Hematopoietic multipotent progenitor cell (in vitro differentiated cells): ENCODE data around the gene NPTXR. TPM values are rescaled to one million over a fixed set of nuclear protein-coding genes. Genes with fewer than 3 reads are reported as not detected.
"Not testable (repeated sequence)": the region's sequence is repeated elsewhere in the genome, so short reads cannot be mapped to it uniquely, and the experiment has no call there.

Experiments used
- DNase-seq, 3 donors: peaks; one replicate each; pipeline ENCODE4 v3.0.0-alpha.2; 2011 to 2015; ENCODE audit warnings: low read depth in 2 of 3, low spot score in 2 of 3
- total RNA-seq: library from RNA; depleted of rRNA; stranded (reverse); fragments of >200 nt; gene quantifications from one replicate; pipeline ENCODE4 v1.2.3, GENCODE V29; 2012

NPTXR gene
- total RNA-seq, 1 donor = 0.27 TPM

GRCh38 chr22:38805041-38805593 lies 38.7 kb downstream of the NPTXR start:
- DNase-seq = not testable (repeated sequence)

DNA sequence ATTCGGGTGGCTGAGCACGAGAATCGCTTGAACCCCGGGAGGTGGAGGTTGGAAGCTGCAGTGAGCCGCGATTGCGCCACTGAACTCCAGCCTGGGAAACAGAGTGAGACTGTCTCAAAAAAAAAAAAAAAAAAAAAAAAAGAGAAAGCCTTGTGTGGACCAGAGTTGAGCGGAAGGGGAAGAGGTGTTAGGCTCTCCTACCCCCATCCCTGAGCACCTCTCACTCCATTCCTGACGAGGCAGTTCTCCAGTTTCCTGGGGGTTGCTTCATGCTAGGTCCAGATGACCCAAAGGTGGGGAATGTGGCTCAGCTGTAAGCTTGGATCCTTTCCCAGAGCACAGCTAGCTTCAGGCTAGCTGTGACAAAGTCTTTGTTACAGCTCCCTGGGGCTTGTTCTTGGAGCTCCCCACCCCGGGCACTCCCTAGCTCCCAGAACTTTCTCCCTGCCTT lies 41.1 kb downstream of the NPTXR start:
- DNase-seq = no peak

- DNase-seq = no peak
These were observed 44.4 kb downstream of the NPTXR start for GRCh38 chr22:38799265-38800002.

DNA sequence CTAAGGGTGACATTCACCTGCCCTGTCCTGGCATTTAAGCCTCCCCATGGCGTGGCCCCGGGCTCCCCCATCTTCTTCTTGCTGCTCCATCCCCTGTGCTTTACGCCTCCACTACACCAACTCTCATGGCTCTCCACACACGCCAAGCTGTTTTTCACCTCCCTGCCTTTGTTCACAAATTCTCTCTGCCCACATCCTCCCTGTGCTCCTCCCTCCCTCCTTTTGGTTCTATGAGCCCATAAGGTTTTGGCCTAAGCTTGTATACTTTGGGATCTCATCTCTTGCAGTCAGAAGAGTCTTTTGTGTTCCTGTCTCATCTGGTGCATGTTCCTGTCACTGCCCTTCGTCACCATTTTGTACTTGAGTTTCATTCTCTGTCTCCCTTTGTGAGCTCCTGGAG lies 45.3 kb downstream of the NPTXR start:
- no peak for DNase-seq

DNA sequence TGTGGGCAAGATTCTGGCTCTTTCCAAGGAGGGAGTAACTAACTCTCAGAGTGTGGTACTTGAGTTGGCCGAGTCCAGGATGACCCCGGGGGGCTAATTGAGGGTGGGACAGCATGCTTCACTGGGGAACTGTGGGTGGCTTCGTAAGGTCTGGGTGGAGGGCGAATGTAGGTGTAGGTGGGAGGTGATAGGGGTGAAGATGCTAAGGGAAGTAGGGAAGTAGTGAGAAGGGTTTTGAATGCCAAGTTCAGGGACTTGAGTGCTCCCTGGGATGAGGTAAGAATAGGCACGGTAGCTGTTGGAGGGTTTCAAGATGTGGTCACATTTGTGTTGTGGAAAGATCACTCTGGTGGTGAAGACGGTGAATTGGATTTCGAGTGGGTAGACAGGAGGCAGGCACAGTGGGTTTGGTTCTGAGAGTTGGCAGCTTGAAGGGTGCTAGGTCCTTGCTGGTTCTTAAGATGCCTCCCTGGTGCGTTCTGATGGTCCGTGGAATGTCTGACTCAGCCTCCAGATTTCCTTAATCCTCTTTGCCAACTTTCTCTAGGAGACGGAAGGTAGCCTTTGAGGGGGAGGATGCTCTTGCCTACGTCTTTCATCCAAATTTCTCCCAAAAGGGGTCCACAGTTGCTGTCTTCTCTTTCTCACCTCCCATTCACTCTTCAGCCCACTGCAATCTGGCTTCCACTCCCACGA lies 47.4 kb downstream of the NPTXR start:
- no peak for DNase-seq

- no peak for DNase-seq
These were observed 48.3 kb downstream of the NPTXR start for GRCh38 chr22:38795569-38795968.

DNA sequence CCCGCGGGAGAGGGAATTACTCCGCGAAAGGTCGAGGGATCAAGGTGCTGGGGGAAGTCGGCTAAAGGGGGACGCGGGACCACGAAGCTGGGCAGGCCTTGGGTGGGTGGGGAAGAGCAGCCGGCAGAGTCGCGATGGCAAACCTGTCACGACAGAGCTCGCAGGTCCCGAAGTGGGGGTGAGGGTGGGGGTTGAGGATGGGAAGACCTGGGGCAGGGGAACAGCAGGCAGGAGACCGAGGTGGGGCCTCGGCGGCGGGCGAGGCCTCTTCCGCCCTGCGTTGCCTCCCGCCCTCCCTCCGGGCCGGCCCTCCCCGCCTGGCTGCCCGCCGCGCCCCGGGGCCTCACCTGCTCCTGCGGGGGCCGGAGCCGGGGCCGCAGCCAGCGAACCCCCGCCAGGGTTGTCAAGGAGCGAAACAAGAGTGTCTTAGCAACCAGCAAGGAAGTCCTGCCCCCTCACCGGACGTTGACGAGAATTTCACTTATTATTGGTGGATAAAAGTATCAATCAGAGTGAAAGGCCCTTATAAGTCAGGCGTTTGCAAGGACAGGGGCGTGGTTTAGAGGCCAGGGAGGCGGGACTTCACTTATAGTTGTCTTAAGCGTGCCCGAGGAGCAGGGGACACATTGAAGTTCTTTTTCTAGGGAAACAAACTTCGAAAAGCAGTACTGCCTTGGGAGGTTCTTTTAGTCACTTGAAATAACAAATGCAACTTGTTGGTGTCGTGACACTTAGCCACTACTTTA lies 49.9 kb downstream of the NPTXR start, which contains the start of gene DNAL4:
Gene DNAL4 (minus strand): TSS at position 423 of the 746 bp plus-strand sequence. CDS start 11,412 bp downstream, outside the sequence.
- DNase-seq = peak; percentile 80 to 99 (median 96)

- no peak for DNase-seq
These were observed 50.5 kb downstream of the NPTXR start for GRCh38 chr22:38793317-38793716.

DNA sequence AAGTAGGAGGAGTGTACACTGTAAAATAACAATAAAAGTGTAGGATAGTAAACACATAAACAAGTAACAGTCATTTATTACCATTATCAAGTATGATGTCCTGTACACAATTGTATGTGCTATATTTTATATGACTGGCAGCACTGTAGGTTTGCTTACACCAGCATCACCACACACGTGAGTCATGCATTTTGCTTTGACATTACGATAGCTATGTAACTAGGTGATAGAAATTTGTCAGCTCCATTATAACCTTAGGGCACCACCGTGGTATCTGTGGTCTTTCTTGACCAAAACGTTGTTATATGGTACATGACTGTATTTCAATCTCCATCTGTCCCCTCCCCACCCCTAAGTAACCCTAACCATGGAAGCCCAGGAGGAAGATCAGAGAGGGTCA lies 51.0 kb downstream of the NPTXR start:
- no peak for DNase-seq

DNA sequence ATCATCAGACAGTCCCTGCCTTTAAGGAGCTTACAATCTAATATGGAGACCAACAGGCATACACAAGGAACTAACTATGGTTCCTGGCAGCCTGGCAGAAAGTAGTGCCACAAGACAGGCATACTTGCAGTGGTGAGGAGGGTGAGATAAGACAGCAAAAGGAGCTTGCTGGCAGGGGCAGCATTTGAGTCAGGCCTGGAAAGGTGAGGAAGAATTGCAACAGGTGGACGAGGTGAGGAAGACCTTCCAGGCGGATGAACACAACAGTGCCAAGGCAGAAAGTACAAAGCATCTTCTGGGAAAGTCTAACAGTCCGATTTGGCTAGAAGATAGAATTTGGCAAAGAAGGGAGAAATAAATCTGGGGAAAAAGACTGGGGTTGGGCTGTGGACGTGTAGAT lies 54.2 kb downstream of the NPTXR start:
- no peak for DNase-seq

GRCh38 chr22:38788846-38789245 lies 55.0 kb downstream of the NPTXR start:
- no peak for DNase-seq

DNA sequence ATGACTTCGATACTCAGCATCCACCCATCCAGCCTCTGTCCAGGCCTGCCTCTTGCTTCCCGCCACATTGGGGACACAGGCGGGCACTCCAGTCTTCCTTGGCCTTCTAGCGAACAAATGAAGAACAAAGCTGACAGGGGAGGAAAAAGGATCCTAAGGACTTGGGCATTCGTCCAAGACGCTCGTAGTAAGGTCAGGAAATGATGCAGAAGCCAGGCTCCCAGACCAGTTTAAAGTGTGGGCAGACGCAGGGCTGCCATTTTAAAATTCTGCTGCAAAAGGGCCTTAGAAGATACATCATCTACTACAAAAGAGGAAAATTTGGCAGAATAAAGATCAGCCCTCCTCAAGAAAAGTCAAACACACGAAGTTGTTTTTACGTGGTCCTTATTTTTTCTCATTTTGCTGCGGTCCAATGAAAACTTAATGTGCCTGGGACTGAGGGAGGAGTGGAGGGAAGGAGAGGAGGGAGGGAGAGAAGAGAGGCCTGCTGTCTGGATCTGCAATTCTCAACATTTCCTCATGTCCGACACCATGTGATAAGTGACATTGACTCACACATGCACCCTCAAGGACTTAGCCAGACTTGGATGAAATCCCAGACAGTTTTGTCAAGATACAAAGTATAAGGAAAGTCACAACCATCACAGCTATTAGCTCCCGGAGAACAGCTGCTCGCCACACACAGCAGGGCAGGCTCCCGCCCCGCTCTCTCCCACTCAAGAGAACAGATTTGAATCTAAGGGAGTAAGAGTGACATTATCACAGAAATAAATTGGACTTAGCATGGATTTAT lies 55.6 kb downstream of the NPTXR start:
- DNase-seq = no peak

- no peak for DNase-seq
These were observed 57.2 kb downstream of the NPTXR start for GRCh38 chr22:38786631-38787030.

DNA sequence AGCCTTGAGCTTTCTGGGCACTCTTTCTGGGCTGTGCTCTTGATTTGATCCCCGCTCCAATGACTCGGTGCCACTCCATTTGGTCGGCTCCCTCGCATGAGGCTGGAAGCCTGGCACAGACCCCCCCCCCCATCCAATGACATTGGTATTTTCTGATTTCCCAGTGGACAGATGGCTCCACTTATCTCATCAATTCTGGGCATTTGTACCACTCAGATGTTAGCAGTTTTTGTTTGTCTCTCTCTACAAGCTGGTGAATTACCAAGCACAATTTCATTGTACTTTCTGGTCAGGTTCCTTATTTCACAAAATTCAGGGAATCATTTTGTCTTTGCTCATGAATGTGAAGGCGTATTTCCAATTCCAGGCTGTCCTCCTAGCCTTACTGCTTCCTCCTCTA lies 59.0 kb downstream of the NPTXR start:
- DNase-seq = no peak

- DNase-seq = no peak
These were observed 59.8 kb downstream of the NPTXR start for GRCh38 chr22:38784035-38784434.

GRCh38 chr22:38783095-38783615 lies 60.7 kb downstream of the NPTXR start:
- DNase-seq = peak in 2 of 3 donors; percentile 24 to 27

GRCh38 chr22:38782402-38783094 lies 61.3 kb downstream of the NPTXR start:
- peak in 1 of 3 donors; percentile 51 for DNase-seq

DNA sequence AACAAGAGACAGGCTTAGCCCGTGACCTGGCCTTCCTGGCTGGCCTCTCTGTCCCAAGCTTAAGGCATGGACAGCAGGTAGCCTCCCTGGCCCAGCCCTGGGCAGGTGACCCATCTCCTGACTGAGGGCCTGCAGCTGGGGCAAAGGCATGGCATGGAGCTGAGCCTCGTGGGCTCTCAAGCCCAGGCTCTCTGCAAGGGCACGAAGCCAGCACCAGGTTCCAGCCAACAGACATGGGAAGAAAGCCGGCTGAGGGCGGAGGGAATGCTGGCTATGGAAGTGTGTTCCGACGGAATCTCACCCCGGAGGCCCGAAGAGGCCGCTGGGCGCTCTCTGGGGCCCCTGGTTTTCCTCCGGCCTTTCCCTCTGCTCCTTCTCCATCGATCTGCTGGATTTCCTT lies 62.8 kb downstream of the NPTXR start:
- no peak for DNase-seq

GRCh38 chr22:38777087-38777671 lies 66.6 kb downstream of the NPTXR start:
- DNase-seq = no peak
